Astrocyte (in vitro differentiated cells and primary cell): ENCODE data around the gene RAPGEF4. TPM values are rescaled to one million over a fixed set of nuclear protein-coding genes. Genes with fewer than 3 reads are reported as not detected.
A peak's percentile ranks its signal among the peaks of the same experiment; 100 is the strongest.

Source experiments
- DNase-seq: peaks from one replicate; pipeline ENCODE4 v3.0.0-alpha.2; 2010; ENCODE audit warnings: low read depth
- FAIRE-seq: peaks from 2 replicates; lab custom pipeline; 2011; peaks lifted over from hg19 to GRCh38; lab: Jason Lieb, UNC
- H2AFZ ChIP-seq: 2 replicates; pipeline ENCODE4 v1.6.0; 2012; ENCODE audit warnings: low read depth, low read length, inconsistent platforms
- H3K27ac ChIP-seq: 2 replicates; pipeline ENCODE4 v1.5.1; 2011; ENCODE audit warnings: low read depth, low read length, inconsistent platforms
- H3K27me3 ChIP-seq: 2 replicates; pipeline ENCODE4 v1.6.0; 2011; ENCODE audit warnings: low read length, inconsistent platforms; ENCODE audit not compliant: insufficient read depth
- H3K36me3 ChIP-seq: 2 replicates; pipeline ENCODE4 v1.5.1; 2011; ENCODE audit warnings: low read length, inconsistent platforms; ENCODE audit not compliant: insufficient read depth
- H3K4me1 ChIP-seq: 2 replicates; pipeline ENCODE4 v1.5.1; 2011; ENCODE audit warnings: low read length, inconsistent platforms; ENCODE audit not compliant: insufficient read depth
- H3K4me2 ChIP-seq: 2 replicates; pipeline ENCODE4 v1.6.0; 2012; ENCODE audit warnings: low read length, inconsistent platforms
- H3K4me3 ChIP-seq: 2 replicates; pipeline ENCODE4 v1.5.1; 2011; ENCODE audit warnings: low read depth, mild to moderate bottlenecking, low read length, inconsistent platforms; ENCODE audit not compliant: insufficient read depth
- H3K79me2 ChIP-seq: 2 replicates; pipeline ENCODE4 v1.6.0; 2012; ENCODE audit warnings: mild to moderate bottlenecking, low read length, inconsistent platforms; ENCODE audit not compliant: insufficient read depth
- H3K9ac ChIP-seq: 2 replicates; pipeline ENCODE4 v1.6.0; 2012; ENCODE audit warnings: mild to moderate bottlenecking, low read length, inconsistent platforms
- H3K9me3 ChIP-seq: 2 replicates; pipeline ENCODE4 v1.5.1; 2012; ENCODE audit warnings: low read depth, mild to moderate bottlenecking, low read length, inconsistent platforms; ENCODE audit not compliant: insufficient read depth
- H4K20me1 ChIP-seq: 2 replicates; pipeline ENCODE4 v1.6.0; 2012; ENCODE audit warnings: low read length, inconsistent platforms; ENCODE audit not compliant: insufficient read depth
- H3K27ac Mint-ChIP-seq: one replicate; pipeline ENCODE4 v1.8.0; 2021; ENCODE audit warnings: mild to moderate bottlenecking, mixed read lengths; ENCODE audit not compliant: unreplicated experiment
- H3K27me3 Mint-ChIP-seq: one replicate; pipeline ENCODE4 v1.8.0; 2021; ENCODE audit warnings: low read depth, mixed read lengths; ENCODE audit not compliant: unreplicated experiment
- H3K36me3 Mint-ChIP-seq: one replicate; pipeline ENCODE4 v1.8.0; 2021; ENCODE audit warnings: low read depth, mixed read lengths; ENCODE audit not compliant: unreplicated experiment
- H3K4me1 Mint-ChIP-seq: one replicate; pipeline ENCODE4 v1.8.0; 2021; ENCODE audit warnings: low read depth, mixed read lengths; ENCODE audit not compliant: unreplicated experiment
- H3K4me3 Mint-ChIP-seq: one replicate; pipeline ENCODE4 v1.8.0; 2021; ENCODE audit warnings: mild to moderate bottlenecking, moderate library complexity, mixed read lengths; ENCODE audit not compliant: unreplicated experiment
- H3K9me3 Mint-ChIP-seq: one replicate; pipeline ENCODE4 v1.8.0; 2021; ENCODE audit warnings: mild to moderate bottlenecking, mixed read lengths; ENCODE audit not compliant: unreplicated experiment
- CTCF ChIP-seq: IDR thresholded peaks from 2 replicates; pipeline ENCODE4 v1.5.1; 2011; ENCODE audit warnings: low read depth, mild to moderate bottlenecking, inconsistent platforms, low read length, moderate library complexity; ENCODE audit not compliant: insufficient read depth
- EZH2 ChIP-seq: IDR thresholded peaks from 2 replicates; pipeline ENCODE4 v1.6.1; 2012; ENCODE audit warnings: mild to moderate bottlenecking, low read length, inconsistent platforms; ENCODE audit not compliant: insufficient read depth
- total RNA-seq: library from RNA; stranded (reverse); gene quantifications from 2 replicates; pipeline ENCODE4 v1.2.1, GENCODE V29; 2021

Gene RAPGEF4
- total RNA-seq, 1 donor from 2014 or later: 1.1 TPM

GRCh38 chr2:172858473-172858745 is 122.8 kb downstream of the RAPGEF4 start:
- H2AFZ ChIP-seq: no peak overlapping the region
- no peak overlapping the region for H3K4me2 ChIP-seq
- no peak overlapping the region for H3K27ac ChIP-seq
- no peak overlapping the region for H3K4me3 ChIP-seq
- FAIRE-seq (no peak), DNase-seq (peak; percentile 74)
- Mint-ChIP-seq H3K4me1 (peaks cover 10% of the 10 kb centered on the region), H3K27me3 (no peaks in the 10 kb centered on the region), H3K9me3 (no peaks in the 10 kb centered on the region), H3K36me3 (no peaks in the 10 kb centered on the region), H3K4me3 (no peak overlapping the region), H3K27ac (no peak overlapping the region)
- H3K36me3 ChIP-seq: no peaks in the 10 kb centered on the region
- no peaks in the 10 kb centered on the region for H3K27me3 ChIP-seq
- H3K4me1 ChIP-seq: peaks cover 4% of the 10 kb centered on the region
- H3K9ac ChIP-seq: no peak overlapping the region
- no peaks in the 10 kb centered on the region for H4K20me1 ChIP-seq
- H3K79me2 ChIP-seq: no peaks in the 10 kb centered on the region
- no peak for TF ChIP-seq CTCF
- TF ChIP-seq EZH2: no peak
- no peaks in the 10 kb centered on the region for H3K9me3 ChIP-seq

GRCh38 chr2:172859581-172860335 is 124.1 kb downstream of the RAPGEF4 start:
- H2AFZ ChIP-seq: peak overlapping the region; percentile 23
- FAIRE-seq (no peak), DNase-seq (no peak)
- peaks cover 4% of the 10 kb centered on the region for H3K4me1 ChIP-seq
- H3K4me3 ChIP-seq: no peak overlapping the region
- H3K9me3 ChIP-seq: no peaks in the 10 kb centered on the region
- no peaks in the 10 kb centered on the region for H4K20me1 ChIP-seq
- Mint-ChIP-seq H3K9me3 (no peaks in the 10 kb centered on the region), H3K27ac (no peak overlapping the region), H3K27me3 (no peaks in the 10 kb centered on the region), H3K36me3 (no peaks in the 10 kb centered on the region), H3K4me1 (peaks cover 10% of the 10 kb centered on the region), H3K4me3 (no peak overlapping the region)
- TF ChIP-seq EZH2 (no peak), CTCF (no peak)
- H3K79me2 ChIP-seq: no peaks in the 10 kb centered on the region
- H3K27me3 ChIP-seq: no peaks in the 10 kb centered on the region
- H3K36me3 ChIP-seq: no peaks in the 10 kb centered on the region
- H3K4me2 ChIP-seq: peak overlapping the region; percentile 57
- no peak overlapping the region for H3K9ac ChIP-seq
- H3K27ac ChIP-seq: no peak overlapping the region

- no peak overlapping the region for H3K9ac ChIP-seq
- H2AFZ ChIP-seq: no peak overlapping the region
- H3K4me3 ChIP-seq: no peak overlapping the region
- Mint-ChIP-seq H3K4me1 (peaks cover 10% of the 10 kb centered on the region), H3K4me3 (no peak overlapping the region), H3K27ac (no peak overlapping the region), H3K27me3 (no peaks in the 10 kb centered on the region), H3K36me3 (no peaks in the 10 kb centered on the region), H3K9me3 (no peaks in the 10 kb centered on the region)
- H3K27ac ChIP-seq: no peak overlapping the region
- H3K4me1 ChIP-seq: peaks cover 4% of the 10 kb centered on the region
- no peak for TF ChIP-seq EZH2
- no peak for TF ChIP-seq CTCF
- DNase-seq (no peak), FAIRE-seq (no peak)
- no peaks in the 10 kb centered on the region for H4K20me1 ChIP-seq
- no peaks in the 10 kb centered on the region for H3K36me3 ChIP-seq
- H3K9me3 ChIP-seq: no peaks in the 10 kb centered on the region
- peak overlapping the region; percentile 57 for H3K4me2 ChIP-seq
- H3K79me2 ChIP-seq: no peaks in the 10 kb centered on the region
- no peaks in the 10 kb centered on the region for H3K27me3 ChIP-seq
These were observed 124.7 kb downstream of the RAPGEF4 start for GRCh38 chr2:172860336-172860707.
